B cell (primary cell): ENCODE measurements around the gene CDS2. TPM values are rescaled to one million over a fixed set of nuclear protein-coding genes. Genes with fewer than 3 reads are reported as not detected.

Experiments
- ATAC-seq: fragments of 200-7000 bp; cut with Tn5 transposase; one replicate; pipeline ENCODE4 v1.10.0; 2021; ENCODE audit warnings: low read depth, mild to moderate bottlenecking, moderate number of reproducible peaks, moderate library complexity
- CTCF ChIA-PET: fragments of 350-600 bp; sonication (Branson Sonifier 250); formaldehyde crosslinking; loops from one replicate; lab custom pipeline; 2021; ENCODE audit warnings: antibody characterized with exemption, inconsistent platforms; lab: Charles Lee
- POLR2A ChIA-PET: fragments of 350-600 bp; sonication (Branson Sonifier 250); formaldehyde crosslinking; loops from one replicate; lab custom pipeline; 2021; ENCODE audit warnings: antibody characterized with exemption; lab: Charles Lee
- DNase-seq: peaks from one replicate; pipeline ENCODE4 v3.0.0; 2013
- H2AFZ ChIP-seq: 2 replicates; pipeline ENCODE4 v1.6.1; 2012; ENCODE audit warnings: mild to moderate bottlenecking, low read depth, low read length; ENCODE audit not compliant: insufficient read depth, poor library complexity, severe bottlenecking
- H3K27ac ChIP-seq, 2 donors: 1 replicate in 1 of 2; 2 replicates in 1 of 2; pipeline ENCODE4 v1.5.1; 2012 to 2013; ENCODE audit warnings: low read length in 2 of 2, mild to moderate bottlenecking in 2 of 2, moderate library complexity in 1 of 2
- H3K27me3 ChIP-seq, 4 experiments: fragments of 200-600 bp in 1 of 4; sonication (generic) in 1 of 4; replicated peaks in 1 of 4; 1 replicate in 2 of 4; 2 replicates in 2 of 4; pipeline versions ENCODE4 v1.6.1 to v1.7.0; 2013 to 2016; ENCODE audit warnings: low read length in 3 of 4, mild to moderate bottlenecking in 2 of 4, mixed read lengths in 1 of 4, moderate library complexity in 1 of 4; ENCODE audit not compliant: insufficient read depth in 4 of 4, control insufficient read depth in 3 of 4; ENCODE audit errors: control extremely low read depth in 1 of 4
- H3K36me3 ChIP-seq, 2 experiments: replicated peaks in 1 of 2; 1 replicate in 1 of 2; 2 replicates in 1 of 2; pipeline versions ENCODE4 v1.6.1 to v1.7.1; 2013; ENCODE audit warnings: low read length in 1 of 2; ENCODE audit not compliant: insufficient read depth in 2 of 2, control insufficient read depth in 1 of 2; ENCODE audit errors: control extremely low read depth in 1 of 2, extremely low read depth in 1 of 2
- H3K4me1 ChIP-seq, 2 donors: fragments of 200-600 bp in 1 of 2; sonication (generic) in 1 of 2; 1 replicate in 1 of 2; 2 replicates in 1 of 2; pipeline versions ENCODE4 v1.5.1 to v1.6.1; 2013 to 2017; ENCODE audit warnings: low read length in 2 of 2; ENCODE audit not compliant: control insufficient read depth in 2 of 2, insufficient read depth in 2 of 2
- H3K4me2 ChIP-seq: replicated peaks from 2 replicates; pipeline ENCODE3; 2012; ENCODE audit warnings: mild to moderate bottlenecking, low read depth, low read length; ENCODE audit not compliant: poor library complexity, severe bottlenecking
- H3K4me3 ChIP-seq, 5 experiments: fragments of 200-600 bp in 1 of 5; sonication (generic) in 1 of 5; 1 replicate in 3 of 5; 2 replicates in 2 of 5; pipeline versions ENCODE4 v1.5.1 to v1.7.0; 2011 to 2016; ENCODE audit warnings: low read length in 4 of 5, mild to moderate bottlenecking in 4 of 5, low read depth in 2 of 5, control low read depth in 1 of 5, moderate library complexity in 1 of 5; ENCODE audit not compliant: insufficient read depth in 1 of 5; ENCODE audit errors: control extremely low read depth in 1 of 5, extremely low read depth in 1 of 5
- H3K79me2 ChIP-seq: fragments of 200-600 bp; sonication (generic); one replicate; pipeline ENCODE4 v1.6.0; 2016; ENCODE audit warnings: low read length; ENCODE audit not compliant: control insufficient read depth, insufficient read depth
- H3K9ac ChIP-seq: fragments of 200-600 bp; sonication (generic); 2 replicates; pipeline ENCODE4 v1.6.1; 2017; ENCODE audit warnings: mild to moderate bottlenecking, low read length, moderate library complexity
- H3K9me3 ChIP-seq, 3 donors: one replicate each; pipeline versions ENCODE4 v1.6.1 to v1.7.1; 2013; ENCODE audit warnings: low read length in 2 of 3; ENCODE audit not compliant: control insufficient read depth in 2 of 3, insufficient read depth in 1 of 3; ENCODE audit errors: control extremely low read depth in 1 of 3
- H4K20me1 ChIP-seq: 2 replicates; pipeline ENCODE4 v1.6.0; 2012; ENCODE audit warnings: mild to moderate bottlenecking, low read length; ENCODE audit not compliant: insufficient read depth, control insufficient read depth, poor library complexity, severe bottlenecking
- H3K27ac Mint-ChIP-seq: one replicate; pipeline ENCODE4 v1.8.0; 2021; ENCODE audit warnings: mixed read lengths
- H3K27me3 Mint-ChIP-seq: one replicate; pipeline ENCODE4 v1.8.0; 2021; ENCODE audit warnings: mixed read lengths
- H3K4me1 Mint-ChIP-seq: one replicate; pipeline ENCODE4 v1.8.0; 2021; ENCODE audit warnings: mixed read lengths
- H3K4me3 Mint-ChIP-seq: one replicate; pipeline ENCODE4 v1.8.0; 2021; ENCODE audit warnings: mixed read lengths
- H3K9me3 Mint-ChIP-seq: one replicate; pipeline ENCODE4 v1.8.0; 2022; ENCODE audit warnings: mixed read lengths; ENCODE audit not compliant: insufficient read depth
- CTCF ChIP-seq: fragments of 200-600 bp; IDR thresholded peaks from one replicate; pipeline ENCODE4 v1.8.0; 2022; ENCODE audit warnings: antibody characterized with exemption, mild to moderate bottlenecking
- EZH2 ChIP-seq: IDR thresholded peaks from 2 replicates; pipeline ENCODE4 v1.6.1; 2012; ENCODE audit warnings: borderline replicate concordance, low read depth, mild to moderate bottlenecking, moderate library complexity, low read length; ENCODE audit not compliant: insufficient read depth, poor library complexity, severe bottlenecking
- WGBS: methylation state at CpG from one replicate; pipeline ENCODE4 v1.1.5; 2013; ENCODE audit warnings: missing lambda C conversion rate; ENCODE audit not compliant: insufficient coverage; 5-methylcytosine and 5-hydroxymethylcytosine counted together
- intact Hi-C: fragments of 100-400 bp; cut with micrococcal nuclease; formaldehyde crosslinking; loops from one replicate; pipeline ENCODE4 v1.10.0; 2022
- polyA plus RNA-seq: library from polyadenylated mRNA; depleted of rRNA; stranded (reverse); fragments of >200 nt; gene quantifications from 2 replicates; pipeline ENCODE4 v1.2.3, GENCODE V29; 2012
- total RNA-seq, 2 donors: library from RNA; stranded (reverse); fragments of 120-200 nt in 1 of 2; gene quantifications; 1 replicate in 1 of 2; 2 replicates in 1 of 2; pipeline versions ENCODE4 v1.2.3 to v1.2.4, GENCODE V29; 2013 to 2022

The CDS2 gene
- total and polyA plus RNA-seq, 2 donors (not counting 1 experiment from before 2014, with no cell fraction given): 17.3 to 48.6 TPM

DNA sequence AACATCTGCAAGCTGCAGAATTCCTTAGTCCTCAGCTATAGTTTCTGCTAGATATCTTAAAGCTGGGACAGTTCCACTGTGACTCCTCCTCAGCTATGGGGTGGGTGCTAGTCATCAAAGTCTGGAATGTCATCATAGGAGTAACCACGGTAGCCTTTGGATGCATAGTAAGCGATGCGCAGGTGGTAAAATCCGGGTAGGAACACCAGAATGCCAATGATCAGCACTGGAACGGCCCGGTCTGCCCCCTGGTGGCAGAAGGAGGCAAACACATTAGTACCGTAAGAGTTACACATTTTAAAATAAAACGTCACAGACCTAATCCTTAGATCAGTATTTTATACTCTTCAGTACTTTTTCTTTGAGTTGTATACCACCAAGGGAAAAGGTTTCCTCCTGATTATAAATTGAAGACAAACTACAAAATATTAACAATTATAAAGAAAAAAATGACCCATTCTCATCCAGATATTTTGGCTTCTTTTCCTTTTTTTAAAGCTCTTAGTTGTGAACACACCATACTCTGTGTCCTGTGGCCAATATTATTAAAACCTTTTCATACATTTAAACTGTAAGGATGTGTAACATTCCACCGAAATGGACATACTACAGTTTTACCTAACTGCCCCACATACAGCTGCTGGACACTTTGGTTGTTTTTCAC lies 26.0 kb upstream of the CDS2 start:
- Histone ChIP-seq H3K4me3 (no peak overlapping the region), H3K27ac (no peak overlapping the region), H3K4me1 (peaks cover 0 to 3% of the 10 kb centered on the region in 2 donors), H3K9me3 (no peaks in the 10 kb centered on the region), H3K4me2 (no peak overlapping the region), H3K79me2 (peaks cover 22% of the 10 kb centered on the region), H4K20me1 (no peaks in the 10 kb centered on the region), H3K27me3 (no peaks in the 10 kb centered on the region), H3K9ac (no peak overlapping the region), H3K36me3 (peaks cover 10 to 71% of the 10 kb centered on the region in 2 experiments), H2AFZ (no peak overlapping the region)
- intact Hi-C loops: loop anchor here (1.0 to 5.0 kb wide), 5 partner anchors 20 to 494 kb away; partner anchors contain the start of gene SLC23A2
- 0% methylated on average over 1 of the region's 9 CpGs for WGBS
- ChIA-PET POLR2A (interaction anchor here (0.5 to 1.1 kb wide), 2 partner anchors 157 to 341 kb away, joined by 3 to 5 read pairs; no protein-coding TSS in a partner anchor), CTCF (interaction anchor here (0.5 to 4.9 kb wide), 66 partner anchors 9 to 495 kb away, joined by 3 to 76 read pairs (median 4); no protein-coding TSS in a partner anchor)
- peak; percentile 79 for DNase-seq
- peaks cover 3% of the 10 kb centered on the region for H3K4me1 Mint-ChIP-seq
- peak; percentile 96 for TF ChIP-seq CTCF
- TF ChIP-seq EZH2: no peak
- no peaks in the 10 kb centered on the region for H3K27me3 Mint-ChIP-seq
- ATAC-seq: peak; percentile 86
- H3K9me3 Mint-ChIP-seq: no peaks in the 10 kb centered on the region
- H3K4me3 Mint-ChIP-seq: no peak overlapping the region
- H3K27ac Mint-ChIP-seq: peak overlapping the region; percentile 10

DNA sequence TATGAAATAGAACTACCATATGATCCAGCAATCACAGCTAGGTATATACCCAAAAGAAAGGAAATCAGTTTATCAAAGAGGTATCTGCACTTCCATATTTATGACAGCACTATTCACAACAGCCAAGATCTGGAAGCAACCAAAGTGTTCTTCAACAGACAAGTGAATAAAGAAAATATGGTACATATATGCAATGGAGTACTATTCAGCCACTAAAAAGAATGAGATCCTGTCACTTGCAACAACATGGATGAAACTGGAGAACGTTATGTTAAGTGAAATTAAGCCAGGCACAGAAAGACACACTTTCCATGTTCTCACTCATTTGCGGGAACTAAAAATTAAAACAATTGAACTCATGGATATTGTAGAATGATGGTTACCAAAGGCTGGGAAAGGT lies 22.3 kb upstream of the CDS2 start:
- peaks cover 27% of the 10 kb centered on the region for H3K79me2 ChIP-seq
- H3K27me3 Mint-ChIP-seq: no peaks in the 10 kb centered on the region
- no peaks in the 10 kb centered on the region for H3K27me3 ChIP-seq
- no peak overlapping the region for H2AFZ ChIP-seq
- CTCF ChIA-PET: interaction anchor here (1.0 to 2.3 kb wide), 2 partner anchors 24 to 48 kb away, joined by 3 to 7 read pairs; no protein-coding TSS in a partner anchor
- peaks cover 10 to 82% of the 10 kb centered on the region in 2 experiments for H3K36me3 ChIP-seq
- no peak overlapping the region for H3K4me3 ChIP-seq
- no peak overlapping the region for H3K9ac ChIP-seq
- H3K4me1 ChIP-seq: peaks cover 0 to 3% of the 10 kb centered on the region in 2 donors
- no peaks in the 10 kb centered on the region for H3K9me3 ChIP-seq
- POLR2A ChIA-PET: no interaction called here
- WGBS: no CpG with 5 or more reads among the region's 2 CpGs
- H3K4me1 Mint-ChIP-seq: peaks cover 3% of the 10 kb centered on the region
- H4K20me1 ChIP-seq: no peaks in the 10 kb centered on the region
- no peaks in the 10 kb centered on the region for H3K9me3 Mint-ChIP-seq
- H3K4me3 Mint-ChIP-seq: no peak overlapping the region
- no peak overlapping the region for H3K4me2 ChIP-seq
- no peak for ATAC-seq
- intact Hi-C loops: loop anchor here (5.0 kb wide), 1 partner anchor 102 kb away; the partner anchor contains the start of gene SLC23A2
- DNase-seq: no peak
- TF ChIP-seq EZH2: no peak
- TF ChIP-seq CTCF: no peak
- H3K27ac ChIP-seq: no peak overlapping the region
- H3K27ac Mint-ChIP-seq: no peak overlapping the region
